ENCODE data around the gene USHBP1.
A peak's percentile ranks its signal among the peaks of the same experiment; 100 is the strongest.

USHBP1 gene

DNA sequence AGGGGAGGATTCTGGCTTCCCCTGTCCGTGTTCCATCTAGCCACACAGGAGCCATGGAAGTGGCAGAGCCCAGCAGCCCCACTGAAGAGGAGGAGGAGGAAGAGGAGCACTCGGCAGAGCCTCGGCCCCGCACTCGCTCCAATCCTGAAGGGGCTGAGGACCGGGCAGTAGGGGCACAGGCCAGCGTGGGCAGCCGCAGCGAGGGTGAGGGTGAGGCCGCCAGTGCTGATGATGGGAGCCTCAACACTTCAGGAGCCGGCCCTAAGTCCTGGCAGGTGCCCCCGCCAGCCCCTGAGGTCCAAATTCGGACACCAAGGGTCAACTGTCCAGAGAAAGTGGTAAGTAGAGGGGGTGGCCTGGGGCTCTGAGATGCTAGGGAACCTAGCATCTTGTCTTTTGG lies 4.2 kb upstream of the USHBP1 start:
- no peak for TF ChIP-seq CTCF (IDR thresholded peaks at IDR 0.05; ENCODE audit: extremely low read depth, missing control alignments)
- DNase-seq (ENCODE audit: low spot score) = no peak

DNA sequence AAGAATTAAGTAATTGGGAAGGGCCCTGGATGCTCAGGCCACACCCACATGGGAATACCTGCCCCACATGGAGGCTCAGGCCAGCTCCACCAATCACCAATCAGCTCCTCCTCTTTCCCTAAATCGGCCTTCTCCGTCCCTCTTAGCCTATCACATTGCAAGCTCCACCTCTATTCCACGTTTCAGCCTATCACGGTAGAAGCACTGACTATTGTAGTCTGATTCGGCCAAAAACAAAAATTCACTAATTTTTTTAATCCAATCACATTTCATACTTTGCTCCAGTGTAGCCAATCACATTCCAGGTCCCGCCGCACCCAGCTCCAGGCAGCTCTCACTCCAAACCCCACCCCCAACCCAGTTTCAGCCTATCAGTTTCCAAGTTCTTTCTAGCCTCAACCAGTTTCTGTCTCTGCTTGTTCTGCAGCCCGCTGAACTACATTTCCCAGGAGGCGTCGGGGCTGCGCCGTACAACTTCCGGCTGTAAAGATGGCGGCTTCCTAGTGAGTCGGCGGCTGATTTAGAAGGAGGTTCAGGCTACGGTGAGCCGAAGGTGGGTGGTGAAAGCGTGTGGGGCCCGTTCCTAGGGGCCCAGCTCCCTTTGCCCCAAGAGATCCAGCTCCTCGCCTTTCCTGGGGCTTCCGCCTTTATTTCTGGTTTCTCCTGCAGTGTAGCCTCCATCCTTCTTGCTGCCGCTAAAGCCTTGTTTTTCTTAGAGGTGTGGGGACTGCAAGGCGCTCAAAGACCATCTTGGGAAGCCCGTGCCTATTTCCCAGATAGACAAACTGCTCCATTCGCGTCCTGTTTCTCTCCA lies 2.6 kb upstream of the USHBP1 start, which contains the start of gene BABAM1:
Gene BABAM1 (plus strand): TSS at position 469 of the 814 bp plus-strand sequence. CDS start 1,364 bp downstream, outside the sequence.
- DNase-seq (ENCODE audit: low spot score) = peak; percentile 98
- no peak for TF ChIP-seq CTCF (IDR thresholded peaks at IDR 0.05; ENCODE audit: extremely low read depth, missing control alignments)

DNA sequence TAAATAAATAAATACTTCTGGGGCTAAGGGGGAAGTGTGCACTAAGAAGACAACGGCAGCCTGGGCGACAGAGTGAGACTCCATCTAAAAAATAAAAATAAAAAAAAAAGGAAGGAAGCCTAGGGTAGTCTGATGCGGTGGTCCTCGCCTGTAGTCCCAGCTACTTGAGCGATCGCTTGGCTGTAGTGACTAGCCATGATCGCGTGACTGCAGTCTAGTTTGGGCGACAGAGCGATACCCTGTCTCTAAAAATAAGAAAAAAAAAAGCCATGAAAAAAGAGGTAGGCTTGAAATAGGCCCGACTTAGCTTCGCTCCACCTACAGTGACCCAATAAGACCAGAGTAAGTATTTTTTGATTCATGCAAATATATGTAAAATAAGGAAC lies 2.0 kb upstream of the USHBP1 start:
- no peak for TF ChIP-seq CTCF (IDR thresholded peaks at IDR 0.05; ENCODE audit: extremely low read depth, missing control alignments)
- no peak for DNase-seq (ENCODE audit: low spot score)

DNA sequence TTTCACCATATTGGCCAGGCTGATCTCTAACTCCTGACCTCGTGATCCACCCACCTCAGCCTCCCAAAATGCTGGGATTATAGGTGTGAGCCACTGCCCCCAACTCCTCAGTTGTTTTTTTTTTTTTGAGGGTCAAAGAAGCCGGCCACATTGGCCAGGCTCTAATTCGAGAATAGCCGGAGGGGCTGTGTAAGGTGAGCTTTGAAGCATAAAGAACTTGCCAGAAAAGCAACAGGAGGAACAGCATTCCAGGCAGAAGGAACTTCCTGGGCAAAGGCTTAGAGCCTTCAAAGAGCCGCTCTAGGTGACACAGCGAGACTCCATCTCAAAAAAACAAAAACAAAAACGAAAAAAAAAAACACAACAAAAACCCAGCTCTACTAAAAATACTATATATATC lies 1.5 kb upstream of the USHBP1 start:
- no peak for DNase-seq (ENCODE audit: low spot score)
- TF ChIP-seq CTCF (IDR thresholded peaks at IDR 0.05; ENCODE audit: extremely low read depth, missing control alignments) = no peak

DNA sequence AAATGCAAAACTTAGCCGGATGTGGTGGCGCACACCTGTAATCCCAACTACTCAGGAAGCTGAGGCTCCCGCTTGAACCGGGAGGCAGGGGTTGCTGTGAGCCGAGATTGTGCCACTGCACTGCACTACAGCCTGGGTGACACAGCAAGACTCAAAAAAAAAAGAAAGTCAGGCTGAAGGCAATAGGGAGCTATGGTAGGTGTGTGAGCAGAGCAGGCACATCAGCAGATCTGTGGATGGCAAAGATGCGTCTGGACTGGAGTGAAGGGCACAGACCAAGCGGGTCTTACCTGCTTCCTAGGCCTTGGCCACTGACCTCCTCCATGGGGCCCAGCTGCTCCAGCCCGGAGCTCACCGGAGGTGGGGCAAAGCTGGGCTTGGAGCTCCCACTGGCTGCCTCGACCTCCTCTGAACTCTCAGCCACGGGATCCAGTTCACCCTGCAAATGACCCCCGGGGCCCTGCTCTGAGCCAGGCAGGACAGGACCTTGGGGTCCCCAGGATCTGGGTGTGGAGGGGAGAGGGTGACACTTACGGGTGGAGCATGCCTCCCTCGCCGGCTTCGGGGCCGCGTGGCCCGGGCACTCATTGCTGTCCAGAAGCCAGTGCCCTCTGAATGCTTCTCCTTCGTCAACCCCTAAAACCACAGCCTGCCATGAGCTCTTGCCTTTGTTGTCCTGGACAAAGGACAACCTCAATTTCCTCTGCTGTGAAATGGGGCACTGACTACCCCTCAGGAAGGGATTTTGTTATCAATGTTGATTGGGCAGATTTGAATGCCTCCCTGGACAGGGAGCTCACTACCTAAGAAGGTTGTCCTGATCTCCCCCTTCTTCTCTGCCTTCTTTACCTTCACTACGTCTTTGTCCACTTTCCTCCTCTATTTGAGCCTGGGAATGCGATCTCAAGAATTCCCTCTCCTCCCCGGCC lies 569 bp downstream of the USHBP1 start:
- TF ChIP-seq CTCF (IDR thresholded peaks at IDR 0.05; ENCODE audit: extremely low read depth, missing control alignments) = no peak

GRCh38 chr19:17262557-17262956 lies 2.0 kb downstream of the USHBP1 start:
- DNase-seq (ENCODE audit: low spot score) = no peak

More for the DNA sequence above, 569 bp downstream of the USHBP1 start:
- DNase-seq (ENCODE audit: low spot score) = no peak

More at GRCh38 chr19:17262557-17262956, 2.0 kb downstream of the USHBP1 start:
- TF ChIP-seq CTCF (IDR thresholded peaks at IDR 0.05; ENCODE audit: extremely low read depth, missing control alignments) = no peak

Data from GM20000 (cell line).